OCI-LY3 (cell line): ENCODE measurements around the gene ALPP.

ENCODE experiments used
- EZH2phosphoT487 ChIP-seq: fragments of 200-600 bp; shearing (Covaris generic); IDR thresholded peaks from 2 replicates; pipeline ENCODE4 v1.6.1; 2018; ENCODE audit warnings: antibody characterized with exemption, mixed run types, low read depth
- TF ChIP-seq, protein P1 (sequence below): fragments of 200-600, 300-600 bp; sonication (generic); IDR thresholded peaks from 2 replicates; pipeline ENCODE4 v1.5.1; 2014; ENCODE audit warnings: antibody characterized with exemption, low read length, low read depth

GRCh38 chr2:232341061-232341738, 37.4 kb upstream of the ALPP start:
- TF ChIP-seq, protein P1, sequence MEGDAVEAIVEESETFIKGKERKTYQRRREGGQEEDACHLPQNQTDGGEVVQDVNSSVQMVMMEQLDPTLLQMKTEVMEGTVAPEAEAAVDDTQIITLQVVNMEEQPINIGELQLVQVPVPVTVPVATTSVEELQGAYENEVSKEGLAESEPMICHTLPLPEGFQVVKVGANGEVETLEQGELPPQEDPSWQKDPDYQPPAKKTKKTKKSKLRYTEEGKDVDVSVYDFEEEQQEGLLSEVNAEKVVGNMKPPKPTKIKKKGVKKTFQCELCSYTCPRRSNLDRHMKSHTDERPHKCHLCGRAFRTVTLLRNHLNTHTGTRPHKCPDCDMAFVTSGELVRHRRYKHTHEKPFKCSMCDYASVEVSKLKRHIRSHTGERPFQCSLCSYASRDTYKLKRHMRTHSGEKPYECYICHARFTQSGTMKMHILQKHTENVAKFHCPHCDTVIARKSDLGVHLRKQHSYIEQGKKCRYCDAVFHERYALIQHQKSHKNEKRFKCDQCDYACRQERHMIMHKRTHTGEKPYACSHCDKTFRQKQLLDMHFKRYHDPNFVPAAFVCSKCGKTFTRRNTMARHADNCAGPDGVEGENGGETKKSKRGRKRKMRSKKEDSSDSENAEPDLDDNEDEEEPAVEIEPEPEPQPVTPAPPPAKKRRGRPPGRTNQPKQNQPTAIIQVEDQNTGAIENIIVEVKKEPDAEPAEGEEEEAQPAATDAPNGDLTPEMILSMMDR, result no peak
- no peak for TF ChIP-seq EZH2phosphoT487
